Measurements from ENCODE around the gene CDK19. TPM values are rescaled to one million over a fixed set of nuclear protein-coding genes. Genes with fewer than 3 reads are reported as not detected.
A peak's percentile ranks its signal among the peaks of the same experiment; 100 is the strongest.

Gene CDK19
- total RNA-seq, 2 donors from 2014 or later = 16.8 to 20.8 TPM

DNA sequence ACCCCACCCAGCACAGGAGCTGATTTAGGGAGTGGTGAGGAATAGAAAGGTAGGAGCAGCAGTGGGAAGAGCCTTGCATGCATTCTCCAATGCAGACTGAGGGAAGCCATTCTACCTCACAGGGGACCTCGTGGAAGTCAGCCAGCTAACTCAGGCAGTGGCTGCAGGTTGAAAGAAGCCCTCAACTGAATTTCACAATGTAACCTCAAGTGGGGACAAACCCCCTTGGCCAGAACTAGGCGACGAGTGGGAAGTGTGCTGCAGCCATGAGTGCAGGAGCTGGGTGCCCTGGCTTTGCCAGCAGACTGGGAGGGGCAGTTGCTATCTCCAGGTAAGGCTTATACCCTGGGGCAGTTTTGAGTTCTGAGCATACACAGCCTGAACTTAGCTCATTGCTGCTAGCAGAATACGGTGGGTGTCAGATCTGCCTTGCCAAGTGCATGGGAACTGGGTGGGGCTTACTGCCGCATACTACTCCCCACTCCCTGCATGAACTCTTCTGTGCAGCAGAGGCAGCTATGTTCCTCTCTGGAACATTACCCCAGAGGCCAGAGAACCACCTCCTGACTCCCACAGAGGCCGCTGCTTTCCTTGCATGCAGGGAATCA is 126.5 kb downstream of the CDK19 start:
- no peaks in the 10 kb centered on the region for H3K27me3 ChIP-seq (ENCODE audit: control insufficient read depth, insufficient read depth, low read length, poor library complexity, severe bottlenecking)
- Mint-ChIP-seq H3K4me3 (no peak overlapping the region), H3K27ac (peak overlapping the region; percentile 31), H3K36me3 (ENCODE audit: low read depth) (peaks cover 4% of the 10 kb centered on the region), H3K27me3 (ENCODE audit: insufficient read depth) (no peaks in the 10 kb centered on the region), H3K9me3 (no peaks in the 10 kb centered on the region), H3K4me1 (peaks cover 34% of the 10 kb centered on the region)
- no peak overlapping the region for H3K4me3 ChIP-seq (ENCODE audit: low read length)
- H3K4me1 ChIP-seq (ENCODE audit: control insufficient read depth, insufficient read depth, low read length) = peaks cover 26% of the 10 kb centered on the region
- peak; percentile 52 for DNase-seq
- TF ChIP-seq, protein P1, sequence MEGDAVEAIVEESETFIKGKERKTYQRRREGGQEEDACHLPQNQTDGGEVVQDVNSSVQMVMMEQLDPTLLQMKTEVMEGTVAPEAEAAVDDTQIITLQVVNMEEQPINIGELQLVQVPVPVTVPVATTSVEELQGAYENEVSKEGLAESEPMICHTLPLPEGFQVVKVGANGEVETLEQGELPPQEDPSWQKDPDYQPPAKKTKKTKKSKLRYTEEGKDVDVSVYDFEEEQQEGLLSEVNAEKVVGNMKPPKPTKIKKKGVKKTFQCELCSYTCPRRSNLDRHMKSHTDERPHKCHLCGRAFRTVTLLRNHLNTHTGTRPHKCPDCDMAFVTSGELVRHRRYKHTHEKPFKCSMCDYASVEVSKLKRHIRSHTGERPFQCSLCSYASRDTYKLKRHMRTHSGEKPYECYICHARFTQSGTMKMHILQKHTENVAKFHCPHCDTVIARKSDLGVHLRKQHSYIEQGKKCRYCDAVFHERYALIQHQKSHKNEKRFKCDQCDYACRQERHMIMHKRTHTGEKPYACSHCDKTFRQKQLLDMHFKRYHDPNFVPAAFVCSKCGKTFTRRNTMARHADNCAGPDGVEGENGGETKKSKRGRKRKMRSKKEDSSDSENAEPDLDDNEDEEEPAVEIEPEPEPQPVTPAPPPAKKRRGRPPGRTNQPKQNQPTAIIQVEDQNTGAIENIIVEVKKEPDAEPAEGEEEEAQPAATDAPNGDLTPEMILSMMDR (conservative IDR thresholded peaks at IDR 0.05) = no peak
- H3K36me3 ChIP-seq (ENCODE audit: control insufficient read depth, insufficient read depth, low read length) = no peaks in the 10 kb centered on the region
- 91 to 96% methylated on average over 3 to 6 of the region's 6 CpGs for WGBS, 2 experiments (ENCODE audit: insufficient coverage in 1 of 2, insufficient read length in 1 of 2)
- H3K9ac ChIP-seq (ENCODE audit: extremely low read depth, low read length, poor library complexity, severe bottlenecking) = no peak overlapping the region
- H3K9me3 ChIP-seq (ENCODE audit: control insufficient read depth, low read length) = no peaks in the 10 kb centered on the region
- H3K27ac ChIP-seq (ENCODE audit: low read depth, low read length) = no peak overlapping the region

DNA sequence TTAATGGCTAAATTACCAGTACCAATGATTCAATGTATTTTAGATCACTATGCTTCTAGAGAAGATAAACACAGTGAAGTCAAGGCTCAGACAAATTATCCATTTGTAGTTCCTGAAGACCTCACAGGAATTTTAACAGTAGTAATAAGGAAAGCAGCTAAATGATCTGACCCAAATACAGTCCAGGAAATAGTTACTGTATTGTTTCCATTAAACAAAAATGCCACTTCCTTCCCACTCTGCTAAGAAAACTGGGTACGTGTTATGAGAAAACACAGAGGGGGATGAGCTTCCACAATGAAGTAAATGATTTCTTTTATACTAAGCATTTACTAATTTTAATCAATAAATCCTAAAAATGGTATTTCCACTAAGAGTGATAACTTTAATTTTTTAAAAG is 127.9 kb downstream of the CDK19 start:
- H3K27me3 ChIP-seq (ENCODE audit: control insufficient read depth, insufficient read depth, low read length, poor library complexity, severe bottlenecking) = no peaks in the 10 kb centered on the region
- no peak overlapping the region for H3K4me3 Mint-ChIP-seq
- H3K27me3 Mint-ChIP-seq (ENCODE audit: insufficient read depth) = no peaks in the 10 kb centered on the region
- no peak overlapping the region for H3K27ac Mint-ChIP-seq
- WGBS, 2 experiments (ENCODE audit: insufficient coverage in 1 of 2, insufficient read length in 1 of 2) = 100% methylated on average over 1 of the region's 1 CpG; no CpG with 5 or more reads in 1 of the 2 experiments
- H3K9me3 ChIP-seq (ENCODE audit: control insufficient read depth, low read length) = no peaks in the 10 kb centered on the region
- no peak overlapping the region for H3K27ac ChIP-seq (ENCODE audit: low read depth, low read length)
- peaks cover 28% of the 10 kb centered on the region for H3K4me1 Mint-ChIP-seq
- no peak overlapping the region for H3K9ac ChIP-seq (ENCODE audit: extremely low read depth, low read length, poor library complexity, severe bottlenecking)
- no peaks in the 10 kb centered on the region for H3K36me3 ChIP-seq (ENCODE audit: control insufficient read depth, insufficient read depth, low read length)
- H3K4me1 ChIP-seq (ENCODE audit: control insufficient read depth, insufficient read depth, low read length) = peaks cover 18% of the 10 kb centered on the region
- peaks cover 3% of the 10 kb centered on the region for H3K36me3 Mint-ChIP-seq (ENCODE audit: low read depth)
- TF ChIP-seq, protein P1 (conservative IDR thresholded peaks at IDR 0.05) = no peak
- H3K4me3 ChIP-seq (ENCODE audit: low read length) = no peak overlapping the region
- no peaks in the 10 kb centered on the region for H3K9me3 Mint-ChIP-seq
- DNase-seq = no peak

DNA sequence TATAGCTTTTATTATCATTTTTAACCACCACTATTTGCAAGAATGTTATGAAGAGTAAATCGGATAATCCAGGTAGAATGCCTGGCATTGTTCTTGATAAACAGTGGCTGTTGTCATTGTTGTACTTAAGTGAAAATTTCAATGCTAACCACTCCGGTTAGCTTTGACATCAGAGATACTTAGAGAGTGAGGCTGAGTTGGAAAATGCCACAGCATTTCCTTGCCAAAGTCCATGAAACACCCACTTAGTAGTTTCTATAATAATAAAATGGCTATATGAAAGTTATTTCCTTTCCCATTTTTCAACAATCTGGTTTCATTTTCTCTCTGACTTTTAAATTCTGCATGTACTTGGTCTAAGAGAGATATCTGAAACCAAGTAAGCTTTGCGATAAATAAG is 132.0 kb downstream of the CDK19 start:
- Histone ChIP-seq H3K9ac (ENCODE audit: extremely low read depth, low read length, poor library complexity, severe bottlenecking) (no peak overlapping the region), H3K4me3 (ENCODE audit: low read length) (no peak overlapping the region), H3K9me3 (ENCODE audit: control insufficient read depth, low read length) (no peaks in the 10 kb centered on the region), H3K27ac (ENCODE audit: low read depth, low read length) (no peak overlapping the region), H3K4me1 (ENCODE audit: control insufficient read depth, insufficient read depth, low read length) (no peaks in the 10 kb centered on the region), H3K27me3 (ENCODE audit: control insufficient read depth, insufficient read depth, low read length, poor library complexity, severe bottlenecking) (no peaks in the 10 kb centered on the region), H3K36me3 (ENCODE audit: control insufficient read depth, insufficient read depth, low read length) (no peaks in the 10 kb centered on the region)
- 96 to 100% methylated on average over 2 to 3 of the region's 3 CpGs for WGBS, 2 experiments (ENCODE audit: insufficient coverage in 1 of 2, insufficient read length in 1 of 2)
- Mint-ChIP-seq H3K9me3 (no peaks in the 10 kb centered on the region), H3K27me3 (ENCODE audit: insufficient read depth) (no peaks in the 10 kb centered on the region), H3K4me3 (no peak overlapping the region), H3K4me1 (peaks cover 10% of the 10 kb centered on the region), H3K36me3 (ENCODE audit: low read depth) (no peaks in the 10 kb centered on the region), H3K27ac (no peak overlapping the region)
- TF ChIP-seq, protein P1 (conservative IDR thresholded peaks at IDR 0.05) = no peak
- no peak for DNase-seq
